HG02642 (cell line): ENCODE data around the gene SHISAL2B.
"Not testable (repeated sequence)": the region's sequence is repeated elsewhere in the genome, so short reads cannot be mapped to it uniquely, and the experiment has no call there.

Experiments
- ATAC-seq: cut with Tn5 transposase; IDR thresholded peaks from one replicate; pipeline ENCODE4 v1.9.1; 2021; ENCODE audit warnings: mild to moderate bottlenecking; ENCODE audit not compliant: unreplicated experiment, poor library complexity

The SHISAL2B gene

DNA sequence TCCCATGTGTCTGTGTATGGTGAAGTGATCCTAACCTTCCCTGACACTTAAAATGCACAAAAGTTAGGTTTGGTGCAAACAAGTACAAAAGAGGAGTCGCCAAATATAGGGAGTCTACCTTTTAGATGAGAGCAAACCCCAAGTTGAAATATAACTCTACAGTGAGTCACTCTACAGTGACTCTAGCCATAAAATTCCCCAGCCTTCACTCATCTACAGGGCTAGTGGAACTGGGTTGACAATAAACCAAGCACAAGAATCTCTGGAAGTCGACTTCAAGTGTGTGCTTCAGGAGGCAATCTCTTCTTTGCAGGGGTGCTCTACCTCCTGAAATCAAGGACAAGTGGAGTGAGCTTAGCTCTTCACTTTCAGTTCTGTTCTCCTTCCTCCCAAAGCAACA, 3.3 kb downstream of the SHISAL2B start:
- no peak for ATAC-seq

GRCh38 chr5:64696414-64696813, 6.1 kb downstream of the SHISAL2B start:
- ATAC-seq = not testable (repeated sequence)

- no peak for ATAC-seq
These were observed 10.5 kb downstream of the SHISAL2B start for GRCh38 chr5:64700765-64701164.

- ATAC-seq = not testable (repeated sequence)
These were observed 15.8 kb downstream of the SHISAL2B start for GRCh38 chr5:64706074-64706473.

GRCh38 chr5:64707191-64707590, 16.9 kb downstream of the SHISAL2B start:
- no peak for ATAC-seq

- not testable (repeated sequence) for ATAC-seq
These were observed 24.2 kb downstream of the SHISAL2B start for GRCh38 chr5:64714495-64714894.

- ATAC-seq = no peak
These were observed 32.3 kb downstream of the SHISAL2B start for GRCh38 chr5:64722588-64722987.

- ATAC-seq = no peak
These were observed 36.8 kb downstream of the SHISAL2B start for GRCh38 chr5:64727150-64727549.

GRCh38 chr5:64742411-64742810, 52.1 kb downstream of the SHISAL2B start:
- no peak for ATAC-seq

- ATAC-seq = no peak
These were observed 52.5 kb downstream of the SHISAL2B start for GRCh38 chr5:64742821-64743220.

DNA sequence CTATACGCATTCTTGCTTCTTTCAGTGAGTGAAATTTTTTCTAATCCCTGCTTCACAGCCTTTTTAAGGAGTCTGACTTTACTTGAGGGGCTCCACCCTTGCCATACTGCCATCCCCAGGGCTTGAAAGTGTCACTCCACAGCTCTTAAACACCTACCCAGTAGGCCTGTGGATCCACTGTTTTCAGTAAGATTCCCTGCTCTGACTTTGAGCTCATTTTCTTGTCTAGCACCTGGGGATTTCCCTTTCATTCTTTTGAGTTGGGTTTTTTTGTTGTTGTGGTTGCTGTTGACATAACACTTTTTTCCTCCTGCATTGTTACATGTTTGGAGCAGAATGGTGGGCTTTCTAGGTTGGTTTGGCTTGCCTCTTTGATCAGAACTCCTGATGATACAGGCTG, 54.6 kb downstream of the SHISAL2B start:
- ATAC-seq = no peak

- ATAC-seq = no peak
These were observed 56.1 kb downstream of the SHISAL2B start for GRCh38 chr5:64746446-64746845.

- no peak for ATAC-seq
These were observed 59.1 kb downstream of the SHISAL2B start for GRCh38 chr5:64749385-64749784.

DNA sequence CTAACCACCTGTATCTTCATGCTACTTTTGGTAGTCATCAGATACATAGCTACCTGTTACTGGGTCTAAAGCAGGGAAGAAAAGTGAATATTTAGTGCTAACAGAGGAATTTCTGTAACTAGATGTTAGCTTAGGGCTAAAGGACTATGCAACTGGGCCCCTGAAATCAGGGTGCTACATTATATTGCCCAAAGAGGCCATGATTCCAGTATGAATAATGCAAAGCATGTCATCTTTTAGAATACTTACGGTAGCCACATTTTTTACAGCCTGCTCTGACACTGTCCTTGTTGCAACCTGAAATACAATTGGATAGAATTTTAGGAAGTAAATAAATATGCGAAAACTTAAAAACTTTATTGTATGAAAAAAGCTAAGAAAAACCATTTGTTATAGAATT, 63.8 kb downstream of the SHISAL2B start:
- no peak for ATAC-seq

DNA sequence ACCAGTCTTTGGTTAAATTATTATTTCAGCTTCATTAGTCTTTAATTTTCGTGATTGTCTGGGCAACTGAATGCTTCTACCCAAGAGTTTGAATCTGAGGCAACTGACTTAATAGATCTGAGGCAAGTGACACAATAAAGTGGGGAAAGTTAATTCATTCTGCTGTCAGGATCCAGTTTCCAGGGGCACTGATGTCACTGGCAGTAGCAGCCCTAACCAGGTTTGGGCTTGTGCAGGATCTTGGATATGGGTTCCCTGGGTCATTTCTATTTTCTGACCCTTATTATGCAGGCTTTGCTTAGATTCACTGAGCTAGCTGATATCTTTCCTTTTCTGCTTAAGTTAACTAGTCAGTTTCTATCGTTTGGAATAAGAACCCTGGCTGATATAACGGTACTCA, 68.6 kb downstream of the SHISAL2B start:
- no peak for ATAC-seq

DNA sequence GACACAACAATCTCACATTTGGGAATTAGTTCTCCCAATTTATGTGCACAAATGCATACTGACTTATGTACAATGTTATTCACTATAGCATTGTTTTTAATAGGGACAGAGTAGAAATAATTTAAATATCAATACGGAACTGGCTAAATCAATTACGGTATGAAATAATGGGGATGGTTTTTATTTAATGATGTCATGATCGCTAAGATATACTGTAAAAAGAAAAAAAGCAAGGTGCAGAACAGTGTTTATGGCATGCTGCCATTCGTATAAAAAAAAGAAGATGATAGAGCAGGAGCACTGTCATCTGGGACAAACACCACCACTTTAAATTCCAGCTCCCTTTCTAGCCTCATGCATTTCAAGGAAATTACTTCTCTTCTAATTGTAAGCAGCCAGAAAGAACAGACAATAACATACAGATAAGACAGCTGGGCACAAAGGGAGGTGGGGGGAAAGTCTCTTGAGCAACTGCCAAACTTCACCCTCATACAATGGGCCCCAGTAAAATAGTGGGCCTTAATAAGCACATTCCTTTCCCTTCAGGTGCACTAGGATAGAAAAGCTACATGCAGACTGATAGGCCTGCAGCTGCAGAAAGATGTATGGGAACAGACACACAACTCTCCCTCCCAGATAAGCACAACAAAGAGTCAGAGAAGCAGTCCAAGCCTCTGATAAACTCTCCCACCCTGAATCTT, 69.8 kb downstream of the SHISAL2B start:
- no peak for ATAC-seq

DNA sequence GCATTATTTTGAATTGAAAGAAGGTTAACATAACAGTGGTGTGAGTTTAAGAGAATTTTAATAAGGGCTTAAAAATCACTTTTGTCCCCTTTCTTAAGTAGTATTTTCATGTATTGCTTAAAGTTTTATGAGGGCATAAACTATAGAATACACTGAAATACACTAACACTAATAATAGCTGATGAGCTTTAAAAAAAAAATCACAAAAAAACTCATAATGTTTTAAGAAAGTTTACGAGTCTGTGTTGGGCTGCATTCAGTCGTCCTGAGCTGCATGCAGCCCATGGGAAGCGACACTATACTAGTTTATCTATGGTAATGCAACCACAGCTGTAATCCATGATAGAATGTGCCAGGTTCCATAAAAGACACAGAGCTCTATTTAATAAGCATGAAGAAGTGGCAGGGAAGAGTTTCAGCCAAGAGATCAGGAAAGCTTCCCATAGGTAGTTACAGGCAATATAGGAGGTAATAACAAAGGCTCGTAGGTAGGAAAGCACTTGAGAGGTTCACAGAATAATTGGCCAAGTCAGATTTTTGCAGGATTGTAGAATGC, 73.7 kb downstream of the SHISAL2B start:
- no peak for ATAC-seq

GRCh38 chr5:64765804-64766504, 75.7 kb downstream of the SHISAL2B start:
- ATAC-seq = no peak

DNA sequence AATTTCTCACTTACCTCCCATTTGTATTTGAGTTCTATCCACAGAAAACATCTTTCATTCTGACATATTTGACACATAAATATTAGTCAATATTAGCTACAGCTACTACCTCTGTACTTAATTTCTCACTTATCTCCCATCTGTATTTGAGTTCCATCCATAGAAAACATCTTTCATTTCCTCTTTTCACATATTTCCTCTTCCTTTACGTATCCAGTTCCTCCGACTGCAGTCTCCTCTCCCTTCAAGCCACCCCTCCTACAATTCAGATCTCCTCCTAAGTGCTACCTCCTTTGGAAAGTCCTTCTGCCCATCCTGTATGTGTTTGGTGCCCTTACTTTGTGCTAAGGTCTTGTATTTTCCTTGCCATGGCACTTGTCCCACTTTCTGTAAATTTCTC, 76.6 kb downstream of the SHISAL2B start:
- no peak for ATAC-seq
